ENCODE measurements around the gene DNAJA2.
"Not testable (repeated sequence)": the region's sequence is repeated elsewhere in the genome, so short reads cannot be mapped to it uniquely, and the experiment has no call there.

Gene DNAJA2

GRCh38 chr16:46973207-46973995 is at the start of gene DNAJA2:
TSS of gene DNAJA2 (minus strand) at chr16:46973674. CDS start at chr16:46973572, 102 bp downstream.
- DNase-seq (ENCODE audit: low read depth in 2 of 2, low spot score in 1 of 2) = peak; percentile 82 to 85

GRCh38 chr16:47019568-47019967 is 46.1 kb upstream of the DNAJA2 start:
- DNase-seq (ENCODE audit: low read depth in 2 of 2, low spot score in 1 of 2) = no peak

- no peak for DNase-seq (ENCODE audit: low read depth in 2 of 2, low spot score in 1 of 2)
Observed at GRCh38 chr16:47018223-47018891, 44.9 kb upstream of the DNAJA2 start.

- no peak for DNase-seq (ENCODE audit: low read depth in 2 of 2, low spot score in 1 of 2)
Observed at GRCh38 chr16:47017636-47018035, 44.2 kb upstream of the DNAJA2 start.

- no peak for DNase-seq (ENCODE audit: low read depth in 2 of 2, low spot score in 1 of 2)
Observed at GRCh38 chr16:47016700-47017133, 43.2 kb upstream of the DNAJA2 start.

GRCh38 chr16:47013910-47014309 is 40.4 kb upstream of the DNAJA2 start:
- no peak for DNase-seq (ENCODE audit: low read depth in 2 of 2, low spot score in 1 of 2)

- no peak for DNase-seq (ENCODE audit: low read depth in 2 of 2, low spot score in 1 of 2)
Observed at GRCh38 chr16:47013172-47013571, 39.7 kb upstream of the DNAJA2 start.

GRCh38 chr16:47010812-47011211 is 37.3 kb upstream of the DNAJA2 start:
- DNase-seq (ENCODE audit: low read depth in 2 of 2, low spot score in 1 of 2) = not testable (repeated sequence)

- no peak for DNase-seq (ENCODE audit: low read depth in 2 of 2, low spot score in 1 of 2)
Observed at GRCh38 chr16:47008612-47009011, 35.1 kb upstream of the DNAJA2 start.

GRCh38 chr16:47008174-47008573 is 34.7 kb upstream of the DNAJA2 start:
- no peak for DNase-seq (ENCODE audit: low read depth in 2 of 2, low spot score in 1 of 2)

GRCh38 chr16:47004652-47005051 is 31.2 kb upstream of the DNAJA2 start:
- DNase-seq (ENCODE audit: low read depth in 2 of 2, low spot score in 1 of 2) = no peak

- not testable (repeated sequence) for DNase-seq (ENCODE audit: low read depth in 2 of 2, low spot score in 1 of 2)
Observed at GRCh38 chr16:47000066-47000465, 26.6 kb upstream of the DNAJA2 start.

GRCh38 chr16:46997844-46998243 is 24.4 kb upstream of the DNAJA2 start:
- DNase-seq (ENCODE audit: low read depth in 2 of 2, low spot score in 1 of 2) = no peak

- no peak for DNase-seq (ENCODE audit: low read depth in 2 of 2, low spot score in 1 of 2)
Observed at GRCh38 chr16:46996952-46997458, 23.5 kb upstream of the DNAJA2 start.

- no peak for DNase-seq (ENCODE audit: low read depth in 2 of 2, low spot score in 1 of 2)
Observed at GRCh38 chr16:46996391-46996790, 22.9 kb upstream of the DNAJA2 start.

- DNase-seq (ENCODE audit: low read depth in 2 of 2, low spot score in 1 of 2) = no peak
Observed at GRCh38 chr16:46991729-46992704, 18.5 kb upstream of the DNAJA2 start.

- no peak for DNase-seq (ENCODE audit: low read depth in 2 of 2, low spot score in 1 of 2)
Observed at GRCh38 chr16:46986896-46987295, 13.4 kb upstream of the DNAJA2 start.

GRCh38 chr16:46986438-46986837 is 13.0 kb upstream of the DNAJA2 start:
- DNase-seq (ENCODE audit: low read depth in 2 of 2, low spot score in 1 of 2) = no peak

GRCh38 chr16:46982335-46982734 is 8.9 kb upstream of the DNAJA2 start:
- no peak for DNase-seq (ENCODE audit: low read depth in 2 of 2, low spot score in 1 of 2)

- no peak for DNase-seq (ENCODE audit: low read depth in 2 of 2, low spot score in 1 of 2)
Observed at GRCh38 chr16:46980926-46981325, 7.5 kb upstream of the DNAJA2 start.

GRCh38 chr16:46976550-46976949 is 3.1 kb upstream of the DNAJA2 start:
- DNase-seq (ENCODE audit: low read depth in 2 of 2, low spot score in 1 of 2) = no peak

Measured in stimulated activated CD8-positive, alpha-beta memory T cell treated with anti-CD3 and anti-CD28 coated beads, Interleukin-4, amount 100 ng/mL, for 4 hours (primary cell).